ENCODE results near the gene DMTF1.

DMTF1 gene

GRCh38 chr7:87154166-87154565 is 1.9 kb downstream of the DMTF1 start:
- no peak for FAIRE-seq
- TF ChIP-seq POLR2AphosphoS5 (IDR thresholded peaks at IDR 0.05; ENCODE audit: low read depth, low read length): no peak
- TF ChIP-seq TAF1 (IDR thresholded peaks at IDR 0.05; ENCODE audit: low read depth, low read length): no peak
- no peak for TF ChIP-seq POU2F2 (IDR thresholded peaks at IDR 0.05; ENCODE audit: low read depth, low read length)
- no peak for TF ChIP-seq POLR2A (IDR thresholded peaks at IDR 0.05; ENCODE audit: low read depth, low read length)
- TF ChIP-seq SPI1 (IDR thresholded peaks at IDR 0.05; ENCODE audit: low read depth, low read length): no peak
- DNase-seq (ENCODE audit: insufficient read length, low spot score): no peak

GRCh38 chr7:87154569-87154968 is 2.3 kb downstream of the DMTF1 start:
- FAIRE-seq (no peak), DNase-seq (ENCODE audit: insufficient read length, low spot score) (no peak)
- TF ChIP-seq TAF1 (IDR thresholded peaks at IDR 0.05; ENCODE audit: low read depth, low read length) (no peak), POLR2A (IDR thresholded peaks at IDR 0.05; ENCODE audit: low read depth, low read length) (no peak), SPI1 (IDR thresholded peaks at IDR 0.05; ENCODE audit: low read depth, low read length) (no peak), PAX5 (IDR thresholded peaks at IDR 0.05; ENCODE audit: insufficient read depth, low read length, severe bottlenecking) (no peak), POU2F2 (IDR thresholded peaks at IDR 0.05; ENCODE audit: low read depth, low read length) (no peak), POLR2AphosphoS5 (IDR thresholded peaks at IDR 0.05; ENCODE audit: low read depth, low read length) (no peak)

- TF ChIP-seq POLR2A (IDR thresholded peaks at IDR 0.05; ENCODE audit: low read depth, low read length) (no peak), PAX5 (IDR thresholded peaks at IDR 0.05; ENCODE audit: insufficient read depth, low read length, severe bottlenecking) (no peak), POLR2AphosphoS5 (IDR thresholded peaks at IDR 0.05; ENCODE audit: low read depth, low read length) (no peak), SPI1 (IDR thresholded peaks at IDR 0.05; ENCODE audit: low read depth, low read length) (no peak)
- DNase-seq (ENCODE audit: insufficient read length, low spot score): no peak
- no peak for FAIRE-seq
Measured at GRCh38 chr7:87155788-87156187, 3.5 kb downstream of the DMTF1 start.

GRCh38 chr7:87156709-87157108 is 4.5 kb downstream of the DMTF1 start:
- no peak for TF ChIP-seq SPI1 (IDR thresholded peaks at IDR 0.05; ENCODE audit: low read depth, low read length)
- TF ChIP-seq PAX5 (IDR thresholded peaks at IDR 0.05; ENCODE audit: insufficient read depth, low read length, severe bottlenecking): no peak
- TF ChIP-seq POU2F2 (IDR thresholded peaks at IDR 0.05; ENCODE audit: low read depth, low read length): no peak
- TF ChIP-seq POLR2AphosphoS5 (IDR thresholded peaks at IDR 0.05; ENCODE audit: low read depth, low read length): no peak
- TF ChIP-seq TAF1 (IDR thresholded peaks at IDR 0.05; ENCODE audit: low read depth, low read length): no peak
- TF ChIP-seq POLR2A (IDR thresholded peaks at IDR 0.05; ENCODE audit: low read depth, low read length): no peak
- no peak for DNase-seq (ENCODE audit: insufficient read length, low spot score)
- FAIRE-seq: peak; percentile 38

- DNase-seq (ENCODE audit: insufficient read length, low spot score) (no peak), FAIRE-seq (peak; percentile 89)
- TF ChIP-seq SPI1 (IDR thresholded peaks at IDR 0.05; ENCODE audit: low read depth, low read length) (no peak), POU2F2 (IDR thresholded peaks at IDR 0.05; ENCODE audit: low read depth, low read length) (no peak), POLR2A (IDR thresholded peaks at IDR 0.05; ENCODE audit: low read depth, low read length) (no peak), PAX5 (IDR thresholded peaks at IDR 0.05; ENCODE audit: insufficient read depth, low read length, severe bottlenecking) (no peak), POLR2AphosphoS5 (IDR thresholded peaks at IDR 0.05; ENCODE audit: low read depth, low read length) (no peak), TAF1 (IDR thresholded peaks at IDR 0.05; ENCODE audit: low read depth, low read length) (no peak)
Measured at GRCh38 chr7:87159538-87159937, 7.3 kb downstream of the DMTF1 start.

GRCh38 chr7:87164433-87164832 is 12.2 kb downstream of the DMTF1 start:
- FAIRE-seq (no peak), DNase-seq (ENCODE audit: insufficient read length, low spot score) (no peak)
- no peak for TF ChIP-seq SPI1 (IDR thresholded peaks at IDR 0.05; ENCODE audit: low read depth, low read length)
- TF ChIP-seq PAX5 (IDR thresholded peaks at IDR 0.05; ENCODE audit: insufficient read depth, low read length, severe bottlenecking): no peak
- no peak for TF ChIP-seq TAF1 (IDR thresholded peaks at IDR 0.05; ENCODE audit: low read depth, low read length)
- no peak for TF ChIP-seq POLR2AphosphoS5 (IDR thresholded peaks at IDR 0.05; ENCODE audit: low read depth, low read length)
- TF ChIP-seq POLR2A (IDR thresholded peaks at IDR 0.05; ENCODE audit: low read depth, low read length): no peak
- no peak for TF ChIP-seq POU2F2 (IDR thresholded peaks at IDR 0.05; ENCODE audit: low read depth, low read length)

GRCh38 chr7:87170828-87171227 is 18.6 kb downstream of the DMTF1 start:
- DNase-seq (ENCODE audit: insufficient read length, low spot score) (no peak), FAIRE-seq (no peak)
- TF ChIP-seq SPI1 (IDR thresholded peaks at IDR 0.05; ENCODE audit: low read depth, low read length) (peak; percentile 33), PAX5 (IDR thresholded peaks at IDR 0.05; ENCODE audit: insufficient read depth, low read length, severe bottlenecking) (no peak)

- TF ChIP-seq POLR2A (IDR thresholded peaks at IDR 0.05; ENCODE audit: low read depth, low read length) (no peak), POU2F2 (IDR thresholded peaks at IDR 0.05; ENCODE audit: low read depth, low read length) (no peak), TAF1 (IDR thresholded peaks at IDR 0.05; ENCODE audit: low read depth, low read length) (no peak), SPI1 (IDR thresholded peaks at IDR 0.05; ENCODE audit: low read depth, low read length) (no peak), PAX5 (IDR thresholded peaks at IDR 0.05; ENCODE audit: insufficient read depth, low read length, severe bottlenecking) (no peak)
- no peak for DNase-seq (ENCODE audit: insufficient read length, low spot score)
- no peak for FAIRE-seq
Measured at GRCh38 chr7:87171282-87171934, 19.2 kb downstream of the DMTF1 start.

- no peak for FAIRE-seq
- TF ChIP-seq POLR2AphosphoS5 (IDR thresholded peaks at IDR 0.05; ENCODE audit: low read depth, low read length) (no peak), SPI1 (IDR thresholded peaks at IDR 0.05; ENCODE audit: low read depth, low read length) (no peak), TAF1 (IDR thresholded peaks at IDR 0.05; ENCODE audit: low read depth, low read length) (no peak), POU2F2 (IDR thresholded peaks at IDR 0.05; ENCODE audit: low read depth, low read length) (no peak), PAX5 (IDR thresholded peaks at IDR 0.05; ENCODE audit: insufficient read depth, low read length, severe bottlenecking) (no peak), POLR2A (IDR thresholded peaks at IDR 0.05; ENCODE audit: low read depth, low read length) (no peak)
- DNase-seq (ENCODE audit: insufficient read length, low spot score): no peak
Measured at GRCh38 chr7:87173471-87173870, 21.2 kb downstream of the DMTF1 start.

GRCh38 chr7:87178320-87178719 is 26.1 kb downstream of the DMTF1 start:
- no peak for TF ChIP-seq POLR2AphosphoS5 (IDR thresholded peaks at IDR 0.05; ENCODE audit: low read depth, low read length)
- no peak for TF ChIP-seq SPI1 (IDR thresholded peaks at IDR 0.05; ENCODE audit: low read depth, low read length)
- TF ChIP-seq POLR2A (IDR thresholded peaks at IDR 0.05; ENCODE audit: low read depth, low read length): no peak
- no peak for TF ChIP-seq PAX5 (IDR thresholded peaks at IDR 0.05; ENCODE audit: insufficient read depth, low read length, severe bottlenecking)
- no peak for TF ChIP-seq TAF1 (IDR thresholded peaks at IDR 0.05; ENCODE audit: low read depth, low read length)
- no peak for TF ChIP-seq POU2F2 (IDR thresholded peaks at IDR 0.05; ENCODE audit: low read depth, low read length)
- no peak for FAIRE-seq
- no peak for DNase-seq (ENCODE audit: insufficient read length, low spot score)

Data from GM12891 (cell line).